ENCODE results near the gene DNAAF5.

DNAAF5 gene

DNA sequence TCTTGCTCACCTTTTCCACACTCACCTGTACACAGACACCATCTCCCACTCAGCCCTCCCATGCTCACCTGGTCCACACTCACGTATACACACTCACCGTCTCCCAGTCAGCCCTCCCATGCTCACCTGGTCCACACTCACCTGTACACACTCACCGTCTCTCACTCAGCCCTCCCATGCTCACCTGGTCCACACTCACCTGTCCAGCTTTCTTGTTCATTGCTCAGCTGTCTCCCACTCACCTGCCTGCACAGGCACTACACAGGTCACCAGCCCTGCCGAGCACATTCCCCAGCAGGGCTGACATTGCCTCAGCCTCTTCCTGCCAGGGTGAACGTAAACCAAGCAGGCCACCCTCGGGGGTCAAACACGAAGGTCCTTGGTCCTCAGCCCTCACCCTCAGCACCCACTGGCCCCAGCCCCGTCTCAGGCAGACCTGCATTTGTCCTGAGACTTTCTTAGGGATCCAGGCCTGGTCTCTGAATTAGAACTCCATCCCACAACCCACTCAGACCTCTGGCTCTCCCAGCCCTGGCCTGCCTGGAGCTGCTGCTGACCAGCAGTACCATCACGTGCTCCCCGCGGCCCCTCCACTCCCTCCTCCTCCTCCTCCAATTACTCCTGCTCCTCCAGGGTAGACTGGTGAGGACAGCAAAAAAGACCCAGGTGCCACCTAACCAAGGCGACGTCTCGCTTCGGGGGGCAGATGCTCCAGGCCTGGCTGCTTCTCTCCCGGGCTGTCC is 12.8 kb upstream of the DNAAF5 start:
- Histone ChIP-seq H3K9ac (no peak overlapping the region), H3K4me1 (peaks cover 20% of the 10 kb centered on the region), H3K4me3 (no peak overlapping the region), H3K9me3 (no peaks in the 10 kb centered on the region), H3K27ac (no peak overlapping the region), H3K27me3 (peaks cover 17% of the 10 kb centered on the region), H3K4me2 (no peak overlapping the region), H4K20me1 (0 out of 2 replicates have a peak, but pooled peaks cover 8% of the 10 kb centered on the region), H3K36me3 (no peaks in the 10 kb centered on the region)
- TF ChIP-seq Cebpa-rat (IDR thresholded peaks at IDR 0.05), result no peak

DNA sequence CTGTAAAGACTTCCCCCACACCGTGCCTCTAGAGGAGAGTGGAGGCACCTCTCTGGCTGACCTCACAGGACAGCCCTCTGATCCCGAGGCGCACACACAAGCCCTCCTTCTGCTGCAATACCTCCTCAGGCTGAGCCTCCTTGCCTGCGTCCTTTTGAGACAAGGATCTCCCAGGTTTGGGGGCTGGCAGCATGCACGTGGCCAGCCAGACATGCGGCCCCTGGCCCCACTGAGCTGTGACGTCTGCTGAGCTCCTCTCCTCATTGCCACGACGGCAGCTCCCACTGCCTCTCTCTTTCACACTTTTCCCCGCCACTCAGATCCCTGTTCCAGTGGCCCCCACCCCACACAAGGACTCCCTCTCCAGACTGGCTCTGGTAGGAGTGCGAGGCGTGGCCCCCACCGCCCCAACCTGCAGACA is 12.2 kb upstream of the DNAAF5 start:
- Histone ChIP-seq H3K4me3 (no peak overlapping the region), H3K27me3 (peaks cover 17% of the 10 kb centered on the region), H3K9me3 (no peaks in the 10 kb centered on the region), H3K4me1 (peaks cover 19% of the 10 kb centered on the region), H3K36me3 (no peaks in the 10 kb centered on the region), H3K27ac (no peak overlapping the region), H3K9ac (no peak overlapping the region), H4K20me1 (0 out of 2 replicates have a peak, but pooled peaks cover 8% of the 10 kb centered on the region), H3K4me2 (no peak overlapping the region)
- no peak for TF ChIP-seq Cebpa-rat (IDR thresholded peaks at IDR 0.05)

GRCh38 chr7:716222-716621 is 10.3 kb upstream of the DNAAF5 start:
- Histone ChIP-seq H3K4me3 (no peak overlapping the region), H3K27me3 (peaks cover 17% of the 10 kb centered on the region), H3K4me2 (no peak overlapping the region), H3K9ac (no peak overlapping the region), H3K27ac (no peak overlapping the region), H4K20me1 (0 out of 2 replicates have a peak, but pooled peaks cover 8% of the 10 kb centered on the region), H3K36me3 (no peaks in the 10 kb centered on the region), H3K9me3 (peaks cover 6% of the 10 kb centered on the region; the same call in 1 of the 2 replicates), H3K4me1 (peaks cover 13% of the 10 kb centered on the region)
- TF ChIP-seq Cebpa-rat (IDR thresholded peaks at IDR 0.05), result no peak

DNA sequence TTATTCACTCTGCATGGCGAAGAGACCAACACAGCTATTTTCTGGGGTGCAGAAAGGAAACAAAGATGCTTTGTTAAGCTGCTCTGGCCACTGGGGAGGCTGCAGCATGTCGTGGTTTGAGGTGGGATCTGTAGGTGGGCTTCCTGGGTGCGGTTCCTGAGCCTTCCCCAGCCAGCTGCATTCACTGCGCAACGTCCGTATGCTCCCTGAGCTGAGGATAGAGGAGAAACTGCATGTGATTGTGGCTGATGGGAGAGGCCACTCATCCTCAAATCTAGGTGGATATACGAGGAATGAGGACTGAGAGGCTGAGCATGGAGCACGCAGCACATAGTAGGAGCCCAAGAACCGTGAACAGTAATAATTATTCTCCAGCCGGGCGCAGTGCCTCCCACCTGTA is 9.9 kb upstream of the DNAAF5 start:
- Histone ChIP-seq H3K4me1 (peaks cover 13% of the 10 kb centered on the region), H3K4me3 (no peak overlapping the region), H4K20me1 (0 out of 2 replicates have a peak, but pooled peaks cover 8% of the 10 kb centered on the region), H3K27me3 (peaks cover 17% of the 10 kb centered on the region), H3K9ac (no peak overlapping the region), H3K9me3 (peaks cover 10% of the 10 kb centered on the region), H3K36me3 (no peaks in the 10 kb centered on the region), H3K27ac (no peak overlapping the region), H3K4me2 (no peak overlapping the region)
- no peak for TF ChIP-seq Cebpa-rat (IDR thresholded peaks at IDR 0.05)

DNA sequence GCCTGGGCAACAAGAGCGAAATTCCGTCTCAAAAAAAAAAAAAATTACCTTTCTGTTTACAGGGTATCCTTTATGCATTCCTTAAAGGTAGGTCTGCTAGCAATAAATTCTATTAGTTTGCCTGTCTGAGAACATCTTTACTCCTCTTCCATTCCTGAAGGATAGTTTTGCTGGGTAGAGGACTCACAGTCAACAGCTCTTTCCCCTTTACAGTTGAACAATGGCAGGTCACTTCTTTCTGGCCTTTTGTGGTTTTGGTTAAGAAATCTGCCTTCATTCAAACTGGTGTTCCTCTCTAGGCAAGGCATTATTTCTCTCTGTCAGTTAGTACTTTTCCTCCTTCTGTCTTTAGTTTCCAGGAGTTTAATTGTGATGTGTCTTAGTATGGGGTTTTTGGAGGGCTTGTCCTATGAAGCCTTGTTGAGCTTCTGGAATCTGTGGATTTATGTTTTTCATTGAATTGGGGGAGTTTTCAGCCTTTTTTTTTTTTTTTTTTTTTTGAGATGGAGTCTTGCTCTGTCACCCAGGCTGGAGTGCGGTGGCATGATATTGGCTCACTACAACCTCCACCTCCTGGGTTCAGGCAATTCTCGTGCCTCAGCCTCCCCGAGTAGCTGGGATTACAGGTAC is 4.8 kb upstream of the DNAAF5 start:
- Histone ChIP-seq H3K4me1 (peaks cover 43% of the 10 kb centered on the region), H3K9ac (no peak overlapping the region), H3K36me3 (peaks cover 25% of the 10 kb centered on the region), H3K4me2 (no peak overlapping the region), H3K4me3 (no peak overlapping the region), H3K9me3 (peaks cover 46% of the 10 kb centered on the region), H3K27ac (no peak overlapping the region), H4K20me1 (no peaks in the 10 kb centered on the region), H3K27me3 (no peaks in the 10 kb centered on the region)
- TF ChIP-seq Cebpa-rat (IDR thresholded peaks at IDR 0.05), result no peak

DNA sequence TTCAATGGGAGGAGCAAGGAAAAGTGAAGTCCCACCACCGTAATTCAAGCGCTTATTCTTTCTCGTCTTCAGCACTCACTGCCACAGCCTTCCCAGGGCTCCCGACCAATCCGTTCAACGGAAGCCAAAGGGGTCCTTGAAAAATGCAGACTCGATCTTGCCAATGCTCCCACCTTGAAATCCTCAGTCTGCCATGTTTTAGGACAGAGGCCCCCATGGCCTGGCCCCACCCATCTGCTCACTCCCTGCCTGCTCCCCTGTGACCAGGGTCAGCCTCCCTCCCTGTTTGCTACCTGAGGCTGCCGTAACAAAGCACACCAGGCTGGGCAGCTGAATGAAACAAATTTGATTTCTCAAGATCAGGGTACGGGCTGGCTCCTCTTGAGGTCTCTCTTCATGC is 3.0 kb upstream of the DNAAF5 start:
- Histone ChIP-seq H3K27ac (no peak overlapping the region), H3K4me1 (peaks cover 51% of the 10 kb centered on the region), H4K20me1 (0 out of 2 replicates have a peak, but pooled peaks cover 2% of the 10 kb centered on the region), H3K4me3 (no peak overlapping the region), H3K27me3 (no peaks in the 10 kb centered on the region), H3K36me3 (peaks cover 25% of the 10 kb centered on the region), H3K9ac (no peak overlapping the region), H3K9me3 (peaks cover 46% of the 10 kb centered on the region), H3K4me2 (0 out of 2 replicates have a peak overlapping the region, but pooled peaks have one; percentile 3)
- no peak for TF ChIP-seq Cebpa-rat (IDR thresholded peaks at IDR 0.05)

GRCh38 chr7:724298-724697 is 2.2 kb upstream of the DNAAF5 start:
- no peak overlapping the region for H3K9ac ChIP-seq
- TF ChIP-seq Cebpa-rat (IDR thresholded peaks at IDR 0.05), result no peak

GRCh38 chr7:725223-726005 is 1.1 kb upstream of the DNAAF5 start:
- no peaks in the 10 kb centered on the region for H3K27me3 ChIP-seq
- H3K36me3 ChIP-seq, result peaks cover 44% of the 10 kb centered on the region
- peaks cover 45% of the 10 kb centered on the region for H3K4me1 ChIP-seq
- H4K20me1 ChIP-seq, result peaks cover 21% of the 10 kb centered on the region
- no peak for TF ChIP-seq Cebpa-rat (IDR thresholded peaks at IDR 0.05)
- H3K27ac ChIP-seq, result peak overlapping the region; percentile 92
- H3K9ac ChIP-seq, result peak overlapping the region; percentile 90; the same call in 1 of the 2 replicates
- peak overlapping the region; percentile 99 for H3K4me3 ChIP-seq
- H3K9me3 ChIP-seq, result peaks cover 46% of the 10 kb centered on the region
- peak overlapping the region; percentile 96 for H3K4me2 ChIP-seq

More at GRCh38 chr7:724298-724697, 2.2 kb upstream of the DNAAF5 start:
- H3K27me3 ChIP-seq, result no peaks in the 10 kb centered on the region
- H4K20me1 ChIP-seq, result peaks cover 10% of the 10 kb centered on the region; the same call in 1 of the 2 replicates
- H3K27ac ChIP-seq, result no peak overlapping the region
- H3K9me3 ChIP-seq, result peaks cover 46% of the 10 kb centered on the region
- H3K4me2 ChIP-seq, result no peak overlapping the region
- H3K4me3 ChIP-seq, result no peak overlapping the region
- peaks cover 33% of the 10 kb centered on the region for H3K36me3 ChIP-seq
- H3K4me1 ChIP-seq, result peaks cover 54% of the 10 kb centered on the region

GRCh38 chr7:726854-727103 is 280 bp downstream of the DNAAF5 start:
- Histone ChIP-seq H3K27me3 (no peaks in the 10 kb centered on the region), H4K20me1 (peaks cover 34% of the 10 kb centered on the region), H3K9me3 (peaks cover 35% of the 10 kb centered on the region), H3K4me3 (peak overlapping the region; percentile 99), H3K27ac (peak overlapping the region; percentile 92), H3K36me3 (peaks cover 58% of the 10 kb centered on the region), H3K9ac (peak overlapping the region; percentile 90), H3K4me1 (peaks cover 51% of the 10 kb centered on the region), H3K4me2 (peak overlapping the region; percentile 96)
- no peak for TF ChIP-seq Cebpa-rat (IDR thresholded peaks at IDR 0.05)
